GM12878 (cell line): Measurements from ENCODE around the gene KRIT1. TPM values are rescaled to one million over a fixed set of nuclear protein-coding genes. Genes with fewer than 3 reads are reported as not detected.

Source experiments
- ATAC-seq: fragments of 200-7000 bp; cut with Tn5 transposase; 3 replicates; pipeline ENCODE4 v1.9.1; 2020; ENCODE audit warnings: mild to moderate bottlenecking, moderate library complexity
- BruUV-seq: library from RNA; stranded (reverse); fragments of 400-500 nt; replicated peaks from 2 replicates; lab custom pipeline; 2021; lab: Mats Ljungman, UMichigan
- CTCF ChIA-PET: fragments of 300-600 bp; sonication (Branson Sonifier 250); formaldehyde crosslinking; extraction: SDS; loops from one replicate; lab custom pipeline; 2021; ENCODE audit warnings: inconsistent platforms; lab: Yijun Ruan, JAX
- POLR2A ChIA-PET: fragments of 350-600 bp; formaldehyde crosslinking; extraction: SDS; loops from one replicate; lab custom pipeline; 2021; ENCODE audit warnings: inconsistent platforms; lab: Charles Lee
- RAD21 ChIA-PET: fragments of 300-600 bp; sonication (Branson Sonifier 250); formaldehyde crosslinking; loops from one replicate; lab custom pipeline; 2023; ENCODE audit warnings: antibody characterized with exemption; ENCODE audit not compliant: unreplicated experiment; lab: Charles Lee
- SMC1A ChIA-PET: fragments of 300-600 bp; sonication (Branson Sonifier 250); formaldehyde crosslinking; loops from one replicate; lab custom pipeline; 2023; ENCODE audit not compliant: unreplicated experiment, uncharacterized antibody; lab: Charles Lee
- DNase-seq: peaks from one replicate; pipeline ENCODE4 v3.0.0-alpha.2; 2011; ENCODE audit warnings: low read depth, low spot score
- FAIRE-seq: peaks from 3 replicates; lab custom pipeline; 2011; peaks lifted over from hg19 to GRCh38; lab: Jason Lieb, UNC
- H2AFZ ChIP-seq: 2 replicates; pipeline ENCODE4 v1.6.0; 2011; ENCODE audit warnings: low read depth, low read length, control low read depth; ENCODE audit not compliant: control insufficient read depth
- H3K27ac ChIP-seq: 2 replicates; pipeline ENCODE4 v1.5.1; 2011; ENCODE audit warnings: control low read depth; ENCODE audit not compliant: control insufficient read depth, insufficient read depth
- H3K27me3 ChIP-seq, 2 experiments: replicated peaks in 1 of 2; 2 replicates each; pipeline versions ENCODE4 v1.6.0 to v1.6.1; 2011; ENCODE audit warnings: low read length in 1 of 2; ENCODE audit not compliant: control insufficient read depth in 2 of 2, insufficient read depth in 2 of 2
- H3K36me3 ChIP-seq, 2 experiments: 2 replicates each; pipeline ENCODE4 v1.5.1; 2011; ENCODE audit warnings: low read length in 1 of 2; ENCODE audit not compliant: control insufficient read depth in 2 of 2, insufficient read depth in 2 of 2
- H3K4me1 ChIP-seq: 2 replicates; pipeline ENCODE4 v1.6.1; 2011; ENCODE audit warnings: mild to moderate bottlenecking, low read length, moderate library complexity, mixed read lengths; ENCODE audit not compliant: control insufficient read depth, insufficient read depth
- H3K4me2 ChIP-seq: 2 replicates; pipeline ENCODE4 v1.6.0; 2011; ENCODE audit warnings: control low read depth; ENCODE audit not compliant: control insufficient read depth, insufficient read depth
- H3K4me3 ChIP-seq: fragments of 200-600 bp; sonication (generic); 2 replicates; pipeline ENCODE4 v1.5.1; 2016
- H3K79me2 ChIP-seq: 2 replicates; pipeline ENCODE4 v1.6.0; 2011; ENCODE audit warnings: low read length; ENCODE audit not compliant: control insufficient read depth, insufficient read depth
- H3K9ac ChIP-seq: 2 replicates; pipeline ENCODE4 v1.8.0; 2011; ENCODE audit warnings: low read length, control low read depth, mixed read lengths; ENCODE audit not compliant: control insufficient read depth, insufficient read depth
- H3K9me3 ChIP-seq: replicated peaks from 3 replicates; pipeline ENCODE4 v1.5.1; 2011; ENCODE audit warnings: mild to moderate bottlenecking, low read length; ENCODE audit not compliant: control insufficient read depth, insufficient read depth
- H4K20me1 ChIP-seq: 2 replicates; pipeline ENCODE4 v1.6.0; 2011; ENCODE audit not compliant: control insufficient read depth, insufficient read depth
- EGR1 ChIP-seq, 2 experiments: IDR thresholded peaks; 1 replicate in 1 of 2; 2 replicates in 1 of 2; pipeline ENCODE4 v1.6.1; 2011 to 2012; ENCODE audit warnings: low read depth in 2 of 2, low read length in 2 of 2, borderline replicate concordance in 1 of 2, mild to moderate bottlenecking in 1 of 2, moderate library complexity in 1 of 2
- ESRRA ChIP-seq: IDR thresholded peaks from 2 replicates; pipeline ENCODE4 v1.6.1; 2012; ENCODE audit warnings: mild to moderate bottlenecking, low read length, improper control_type of control experiment
- GATAD2B ChIP-seq: fragments of 450-650 bp; conservative IDR thresholded peaks from 2 replicates; pipeline ENCODE4 v1.6.1; 2017; ENCODE audit warnings: low read depth, mild to moderate bottlenecking, moderate library complexity
- HDAC6 ChIP-seq: fragments of 200-600 bp; sonication (generic); IDR thresholded peaks from one replicate; pipeline ENCODE4 v1.8.0; 2017; ENCODE audit warnings: antibody characterized with exemption; ENCODE audit not compliant: unreplicated experiment
- MYC ChIP-seq: IDR thresholded peaks from 2 replicates; pipeline ENCODE4 v1.6.1; 2011; ENCODE audit warnings: mild to moderate bottlenecking, low read length, moderate library complexity, inconsistent platforms; ENCODE audit not compliant: insufficient read depth, insufficient replicate concordance, insufficient read length, severe bottlenecking
- NR2C2 ChIP-seq: IDR thresholded peaks from 2 replicates; pipeline ENCODE4 v1.6.1; 2011; ENCODE audit warnings: borderline replicate concordance, low read depth; ENCODE audit not compliant: control insufficient read depth, insufficient read length
- PAX8 ChIP-seq: fragments of 450-650 bp; IDR thresholded peaks from 2 replicates; pipeline ENCODE4 v1.6.1; 2017; ENCODE audit warnings: mild to moderate bottlenecking, moderate library complexity
- SIN3A ChIP-seq: IDR thresholded peaks from 2 replicates; pipeline ENCODE4 v1.6.1; 2012; ENCODE audit warnings: low read depth, low read length, improper control_type of control experiment
- SPI1 ChIP-seq: IDR thresholded peaks from 2 replicates; pipeline ENCODE4 v1.6.1; 2011; ENCODE audit warnings: low read depth, mild to moderate bottlenecking, low read length, moderate library complexity, borderline replicate concordance; ENCODE audit not compliant: insufficient read depth
- TCF7 ChIP-seq: IDR thresholded peaks from 2 replicates; pipeline ENCODE4 v1.6.1; 2014; ENCODE audit warnings: antibody characterized with exemption, borderline replicate concordance
- WGBS: methylation state at CpG from one replicate; pipeline ENCODE4 v1.1.6; 2016; ENCODE audit warnings: low lambda C conversion rate; ENCODE audit not compliant: insufficient replicate concordance, insufficient coverage; ENCODE audit errors: missing lambda C conversion rate; 5-methylcytosine and 5-hydroxymethylcytosine counted together
- in situ Hi-C: fragments of 300-500 bp; cut with MboI; formaldehyde crosslinking; loops from 9 replicates; pipeline ENCODE4 v1.14.3; 2018; ENCODE audit warnings: mixed read lengths
- intact Hi-C: fragments of 100-400 bp; cut with micrococcal nuclease; formaldehyde crosslinking; loops from one replicate; pipeline ENCODE4 v1.14.2; 2022; ENCODE audit not compliant: unreplicated experiment
- polyA plus RNA-seq, 11 experiments: library from polyadenylated mRNA; depleted of rRNA in 4 of 11; unstranded in 6 of 11; stranded (reverse) in 5 of 11; fragments of >200 nt; fragmentation: Nextera tagmentation in 4 of 11; fragmentation: Illumina TruSeq in 1 of 11; extraction: Ambion mirVana in 4 of 11; extraction: Trizol in 1 of 11; gene quantifications; 1 replicate in 1 of 11; 2 replicates in 10 of 11; pipeline versions ENCODE4 v1.2.1 to v1.2.3, GENCODE V29; 2011 to 2016; ENCODE audit warnings: inconsistent platforms in 2 of 11, missing spikeins in 2 of 11, low read depth in 1 of 11
- total RNA-seq, 4 experiments: library from RNA; depleted of rRNA in 3 of 4; stranded (reverse); fragments of >200 nt in 3 of 4; fragmentation: Illumina TruSeq in 1 of 4; extraction: Trizol in 1 of 4; gene quantifications; 2 replicates each; pipeline versions ENCODE4 v1.2.1 to v1.2.3, GENCODE V29; 2013 to 2021
- TF ChIP-seq, protein P1 (sequence below): fragments of 450-650 bp; formaldehyde crosslinking; IDR thresholded peaks from 2 replicates; pipeline ENCODE4 v1.5.0; 2022; ENCODE audit warnings: mild to moderate bottlenecking, missing genetic modification characterization
- TF ChIP-seq, protein P2 (sequence below): fragments of 450-650 bp; IDR thresholded peaks from 2 replicates; pipeline ENCODE4 v1.6.1; 2017; ENCODE audit warnings: mild to moderate bottlenecking, moderate library complexity
- TF ChIP-seq, protein P3 (sequence below): fragments of 450-650 bp; IDR thresholded peaks from 2 replicates; pipeline ENCODE4 v1.6.1; 2017; ENCODE audit warnings: mild to moderate bottlenecking

Gene KRIT1
- total and polyA plus RNA-seq, 10 of the 15 experiments (the other 5 are each of a cell fraction or from before 2014, with no cell fraction given) = 12.0 to 60.1 (median 27.0) TPM

DNA sequence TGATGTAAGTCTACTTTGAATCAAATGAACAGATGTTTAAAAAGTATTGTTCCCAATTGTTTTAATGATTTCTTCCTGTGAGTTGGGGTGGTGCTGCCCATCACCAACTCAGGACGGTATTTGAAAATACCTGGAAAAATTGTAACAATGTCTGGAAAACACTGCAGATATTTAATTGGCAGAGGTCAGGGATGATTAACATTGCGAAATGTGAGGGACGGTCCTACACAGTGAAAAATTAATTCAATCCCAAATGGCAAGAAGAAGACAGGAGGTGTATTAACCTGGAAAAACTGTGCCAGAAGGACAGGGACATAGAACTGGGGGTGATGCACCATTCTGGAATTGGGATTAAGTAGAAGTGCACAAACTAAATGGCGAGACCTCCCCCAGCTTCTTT, 29.6 kb upstream of the KRIT1 start:
- Histone ChIP-seq H3K9me3 (peaks cover 3% of the 10 kb centered on the region; the same call in 2 of the 3 replicates), H3K4me2 (no peak overlapping the region), H3K27ac (no peak overlapping the region), H2AFZ (no peak overlapping the region), H3K27me3 (no peaks in the 10 kb centered on the region), H4K20me1 (no peaks in the 10 kb centered on the region), H3K4me3 (no peak overlapping the region), H3K79me2 (peaks cover 33% of the 10 kb centered on the region), H3K36me3 (no peaks in the 10 kb centered on the region; a peak in 1 of 4 replicates), H3K9ac (no peak overlapping the region), H3K4me1 (peaks cover 10% of the 10 kb centered on the region; the same call in 1 of the 2 replicates)
- in situ Hi-C loops = no loop called here
- WGBS = 100% methylated on average over 4 of the region's 4 CpGs
- FAIRE-seq (no peak), DNase-seq (no peak), ATAC-seq (no peak)
- ChIA-PET POLR2A (interaction anchor here (0.5 kb wide), 1 partner anchor 335 kb away, joined by 5 read pairs; the partner anchor contains the start of gene AKAP9), RAD21 (no interaction called here), CTCF (interaction anchor here (0.7 to 1.9 kb wide), 2 partner anchors 10 to 11 kb away, joined by 5 to 7 read pairs; no protein-coding TSS in a partner anchor), SMC1A (interaction anchor here (1.5 to 2.1 kb wide), 2 partner anchors 14 to 15 kb away, joined by 5 read pairs; no protein-coding TSS in a partner anchor)
- intact Hi-C loops = no loop called here
- no TSS peak for BruUV-seq
- TF ChIP-seq MYC (no peak), ESRRA (no peak), EGR1 (IDR thresholded peaks at IDR 0.05; ENCODE audit: borderline replicate concordance in 1 of 2, low read depth in 2 of 2, low read length in 2 of 2) (no peak), NR2C2 (no peak), SIN3A (no peak), PAX8 (no peak), GATAD2B (no peak), TCF7 (no peak), SPI1 (no peak), HDAC6 (no peak)
- TF ChIP-seq, protein P1, sequence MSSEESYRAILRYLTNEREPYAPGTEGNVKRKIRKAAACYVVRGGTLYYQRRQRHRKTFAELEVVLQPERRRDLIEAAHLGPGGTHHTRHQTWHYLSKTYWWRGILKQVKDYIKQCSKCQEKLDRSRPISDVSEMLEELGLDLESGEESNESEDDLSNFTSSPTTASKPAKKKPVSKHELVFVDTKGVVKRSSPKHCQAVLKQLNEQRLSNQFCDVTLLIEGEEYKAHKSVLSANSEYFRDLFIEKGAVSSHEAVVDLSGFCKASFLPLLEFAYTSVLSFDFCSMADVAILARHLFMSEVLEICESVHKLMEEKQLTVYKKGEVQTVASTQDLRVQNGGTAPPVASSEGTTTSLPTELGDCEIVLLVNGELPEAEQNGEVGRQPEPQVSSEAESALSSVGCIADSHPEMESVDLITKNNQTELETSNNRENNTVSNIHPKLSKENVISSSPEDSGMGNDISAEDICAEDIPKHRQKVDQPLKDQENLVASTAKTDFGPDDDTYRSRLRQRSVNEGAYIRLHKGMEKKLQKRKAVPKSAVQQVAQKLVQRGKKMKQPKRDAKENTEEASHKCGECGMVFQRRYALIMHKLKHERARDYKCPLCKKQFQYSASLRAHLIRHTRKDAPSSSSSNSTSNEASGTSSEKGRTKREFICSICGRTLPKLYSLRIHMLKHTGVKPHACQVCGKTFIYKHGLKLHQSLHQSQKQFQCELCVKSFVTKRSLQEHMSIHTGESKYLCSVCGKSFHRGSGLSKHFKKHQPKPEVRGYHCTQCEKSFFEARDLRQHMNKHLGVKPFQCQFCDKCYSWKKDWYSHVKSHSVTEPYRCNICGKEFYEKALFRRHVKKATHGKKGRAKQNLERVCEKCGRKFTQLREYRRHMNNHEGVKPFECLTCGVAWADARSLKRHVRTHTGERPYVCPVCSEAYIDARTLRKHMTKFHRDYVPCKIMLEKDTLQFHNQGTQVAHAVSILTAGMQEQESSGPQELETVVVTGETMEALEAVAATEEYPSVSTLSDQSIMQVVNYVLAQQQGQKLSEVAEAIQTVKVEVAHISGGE (CRISPR knock-in tag) = no peak
- TF ChIP-seq, protein P2, sequence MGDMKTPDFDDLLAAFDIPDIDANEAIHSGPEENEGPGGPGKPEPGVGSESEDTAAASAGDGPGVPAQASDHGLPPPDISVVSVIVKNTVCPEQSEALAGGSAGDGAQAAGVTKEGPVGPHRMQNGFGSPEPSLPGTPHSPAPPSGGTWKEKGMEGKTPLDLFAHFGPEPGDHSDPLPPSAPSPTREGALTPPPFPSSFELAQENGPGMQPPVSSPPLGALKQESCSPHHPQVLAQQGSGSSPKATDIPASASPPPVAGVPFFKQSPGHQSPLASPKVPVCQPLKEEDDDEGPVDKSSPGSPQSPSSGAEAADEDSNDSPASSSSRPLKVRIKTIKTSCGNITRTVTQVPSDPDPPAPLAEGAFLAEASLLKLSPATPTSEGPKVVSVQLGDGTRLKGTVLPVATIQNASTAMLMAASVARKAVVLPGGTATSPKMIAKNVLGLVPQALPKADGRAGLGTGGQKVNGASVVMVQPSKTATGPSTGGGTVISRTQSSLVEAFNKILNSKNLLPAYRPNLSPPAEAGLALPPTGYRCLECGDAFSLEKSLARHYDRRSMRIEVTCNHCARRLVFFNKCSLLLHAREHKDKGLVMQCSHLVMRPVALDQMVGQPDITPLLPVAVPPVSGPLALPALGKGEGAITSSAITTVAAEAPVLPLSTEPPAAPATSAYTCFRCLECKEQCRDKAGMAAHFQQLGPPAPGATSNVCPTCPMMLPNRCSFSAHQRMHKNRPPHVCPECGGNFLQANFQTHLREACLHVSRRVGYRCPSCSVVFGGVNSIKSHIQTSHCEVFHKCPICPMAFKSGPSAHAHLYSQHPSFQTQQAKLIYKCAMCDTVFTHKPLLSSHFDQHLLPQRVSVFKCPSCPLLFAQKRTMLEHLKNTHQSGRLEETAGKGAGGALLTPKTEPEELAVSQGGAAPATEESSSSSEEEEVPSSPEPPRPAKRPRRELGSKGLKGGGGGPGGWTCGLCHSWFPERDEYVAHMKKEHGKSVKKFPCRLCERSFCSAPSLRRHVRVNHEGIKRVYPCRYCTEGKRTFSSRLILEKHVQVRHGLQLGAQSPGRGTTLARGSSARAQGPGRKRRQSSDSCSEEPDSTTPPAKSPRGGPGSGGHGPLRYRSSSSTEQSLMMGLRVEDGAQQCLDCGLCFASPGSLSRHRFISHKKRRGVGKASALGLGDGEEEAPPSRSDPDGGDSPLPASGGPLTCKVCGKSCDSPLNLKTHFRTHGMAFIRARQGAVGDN = no peak
- TF ChIP-seq, protein P3, sequence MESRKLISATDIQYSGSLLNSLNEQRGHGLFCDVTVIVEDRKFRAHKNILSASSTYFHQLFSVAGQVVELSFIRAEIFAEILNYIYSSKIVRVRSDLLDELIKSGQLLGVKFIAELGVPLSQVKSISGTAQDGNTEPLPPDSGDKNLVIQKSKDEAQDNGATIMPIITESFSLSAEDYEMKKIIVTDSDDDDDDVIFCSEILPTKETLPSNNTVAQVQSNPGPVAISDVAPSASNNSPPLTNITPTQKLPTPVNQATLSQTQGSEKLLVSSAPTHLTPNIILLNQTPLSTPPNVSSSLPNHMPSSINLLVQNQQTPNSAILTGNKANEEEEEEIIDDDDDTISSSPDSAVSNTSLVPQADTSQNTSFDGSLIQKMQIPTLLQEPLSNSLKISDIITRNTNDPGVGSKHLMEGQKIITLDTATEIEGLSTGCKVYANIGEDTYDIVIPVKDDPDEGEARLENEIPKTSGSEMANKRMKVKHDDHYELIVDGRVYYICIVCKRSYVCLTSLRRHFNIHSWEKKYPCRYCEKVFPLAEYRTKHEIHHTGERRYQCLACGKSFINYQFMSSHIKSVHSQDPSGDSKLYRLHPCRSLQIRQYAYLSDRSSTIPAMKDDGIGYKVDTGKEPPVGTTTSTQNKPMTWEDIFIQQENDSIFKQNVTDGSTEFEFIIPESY = no peak
